ENCODE measurements around the gene IQCN. TPM values are rescaled to one million over a fixed set of nuclear protein-coding genes. Genes with fewer than 3 reads are reported as not detected.
A peak's percentile ranks its signal among the peaks of the same experiment; 100 is the strongest.

IQCN gene
- total RNA-seq, 8 experiments from 2014 or later: 0.38 to 2.8 (median 1.7) TPM

- H3K4me3 ChIP-seq: no peak overlapping the region
- 0 to 100% (median 68%) methylated on average over 1 to 8 of the region's 12 CpGs for WGBS, 10 experiments
- ATAC-seq (replicated peaks in 6 of 8): no peak
- in situ Hi-C loops (cut with MboI; ENCODE audit: low pct_unique_long_range_greater_than_20kb in 2 of 9, low sequenced_read_pairs in 9 of 9, unreplicated experiment in 9 of 9): no loop called here
- H3K4me1 ChIP-seq (replicated peaks in 1 of 2): peaks cover 25 to 30% of the 10 kb centered on the region in 2 donors
- no peak overlapping the region for H3K27ac ChIP-seq
Measured at GRCh38 chr19:18289471-18290301, 15.4 kb upstream of the IQCN start.

GRCh38 chr19:18287836-18288772 is 13.9 kb upstream of the IQCN start:
- no peak for ATAC-seq (replicated peaks in 6 of 8)
- Histone ChIP-seq H3K4me1 (replicated peaks in 1 of 2) (peaks cover 9 to 16% of the 10 kb centered on the region in 2 donors), H3K27ac (no peak overlapping the region), H3K4me3 (no peak overlapping the region)
- in situ Hi-C loops (cut with MboI; ENCODE audit: low pct_unique_long_range_greater_than_20kb in 2 of 9, low sequenced_read_pairs in 9 of 9, unreplicated experiment in 9 of 9): no loop called here
- 13 to 92% (median 68%) methylated on average over 2 to 4 of the region's 26 CpGs; no CpG with 5 or more reads in 3 of the 10 experiments for WGBS, 10 experiments

GRCh38 chr19:18286973-18287635 is 12.9 kb upstream of the IQCN start:
- no peak overlapping the region for H3K27ac ChIP-seq
- H3K4me3 ChIP-seq: no peak overlapping the region
- ATAC-seq (replicated peaks in 6 of 8): no peak
- in situ Hi-C loops (cut with MboI; ENCODE audit: low pct_unique_long_range_greater_than_20kb in 2 of 9, low sequenced_read_pairs in 9 of 9, unreplicated experiment in 9 of 9): no loop called here
- H3K4me1 ChIP-seq (replicated peaks in 1 of 2): peaks cover 13 to 19% of the 10 kb centered on the region in 2 donors
- WGBS, 10 experiments: 67 to 100% (median 88%) methylated on average over 1 to 6 of the region's 21 CpGs; no CpG with 5 or more reads in 3 of the 10 experiments

GRCh38 chr19:18284712-18285360 is 10.6 kb upstream of the IQCN start:
- H3K4me1 ChIP-seq (replicated peaks in 1 of 2): peaks cover 7 to 12% of the 10 kb centered on the region in 2 donors
- peak overlapping the region in 1 of 2 donors; percentile 36 for H3K27ac ChIP-seq
- in situ Hi-C loops (cut with MboI; ENCODE audit: low pct_unique_long_range_greater_than_20kb in 2 of 9, low sequenced_read_pairs in 9 of 9, unreplicated experiment in 9 of 9): no loop called here
- WGBS, 10 experiments: 10 to 100% (median 82%) methylated on average over 1 to 9 of the region's 12 CpGs; no CpG with 5 or more reads in 1 of the 10 experiments
- no peak for ATAC-seq (replicated peaks in 6 of 8)
- H3K4me3 ChIP-seq: no peak overlapping the region

GRCh38 chr19:18283338-18283737 is 9.1 kb upstream of the IQCN start:
- Histone ChIP-seq H3K4me1 (replicated peaks in 1 of 2) (peaks cover 12 to 19% of the 10 kb centered on the region in 2 donors), H3K4me3 (no peak overlapping the region), H3K27ac (peak overlapping the region in 1 of 2 donors; percentile 92)
- no peak for ATAC-seq (replicated peaks in 6 of 8)
- 64 to 100% (median 91%) methylated on average over 1 to 4 of the region's 5 CpGs; no CpG with 5 or more reads in 3 of the 10 experiments for WGBS, 10 experiments
- in situ Hi-C loops (cut with MboI; ENCODE audit: low pct_unique_long_range_greater_than_20kb in 2 of 9, low sequenced_read_pairs in 9 of 9, unreplicated experiment in 9 of 9): no loop called here

- no peak for ATAC-seq (replicated peaks in 6 of 8)
- WGBS, 10 experiments: 40 to 88% (median 55%) methylated on average over 1 to 2 of the region's 4 CpGs; no CpG with 5 or more reads in 5 of the 10 experiments
- Histone ChIP-seq H3K4me3 (peak overlapping the region; percentile 29 to 87 (median 75)), H3K27ac (peak overlapping the region; percentile 92 to 98), H3K4me1 (replicated peaks in 1 of 2) (peaks cover 12 to 25% of the 10 kb centered on the region in 2 donors)
- in situ Hi-C loops (cut with MboI; ENCODE audit: low pct_unique_long_range_greater_than_20kb in 2 of 9, low sequenced_read_pairs in 9 of 9, unreplicated experiment in 9 of 9): no loop called here
Measured at GRCh38 chr19:18282788-18283141, 8.5 kb upstream of the IQCN start.

GRCh38 chr19:18282021-18282787 is 8.0 kb upstream of the IQCN start:
- 19% methylated on average over 3 of the region's 27 CpGs; no CpG with 5 or more reads in 9 of the 10 experiments for WGBS, 10 experiments
- in situ Hi-C loops (cut with MboI; ENCODE audit: low pct_unique_long_range_greater_than_20kb in 2 of 9, low sequenced_read_pairs in 9 of 9, unreplicated experiment in 9 of 9): no loop called here
- Histone ChIP-seq H3K27ac (peak overlapping the region; percentile 92 to 98), H3K4me1 (replicated peaks in 1 of 2) (peaks cover 12 to 25% of the 10 kb centered on the region in 2 donors), H3K4me3 (peak overlapping the region; percentile 29 to 87 (median 75))
- peak; percentile 1 to 78 (median 72) for ATAC-seq (replicated peaks in 6 of 8)

GRCh38 chr19:18281082-18282020 is 7.1 kb upstream of the IQCN start, which contains the start of gene JUND:
TSS of gene JUND (minus strand) at chr19:18281622. CDS start at chr19:18281484, 138 bp downstream.
- peak within 1 kb of the TSS; percentile 70 to 93 (median 84) for H3K4me3 ChIP-seq
- peaks cover 12 to 25% of the 10 kb centered on the region in 2 donors for H3K4me1 ChIP-seq (replicated peaks in 1 of 2)
- in situ Hi-C loops (cut with MboI; ENCODE audit: low pct_unique_long_range_greater_than_20kb in 2 of 9, low sequenced_read_pairs in 9 of 9, unreplicated experiment in 9 of 9): no loop called here
- peak; percentile 51 to 82 (median 77) for ATAC-seq (replicated peaks in 6 of 8)
- no CpG with 5 or more reads among the region's 138 CpGs for WGBS, 10 experiments
- peak within 1 kb of the TSS; percentile 94 to 98 for H3K27ac ChIP-seq

- ATAC-seq (replicated peaks in 6 of 8): peak in 5 of 8 experiments; percentile 1 to 9 (median 2)
- peak overlapping the region; percentile 87 to 94 for H3K27ac ChIP-seq
- H3K4me1 ChIP-seq (replicated peaks in 1 of 2): peaks cover 12 to 25% of the 10 kb centered on the region in 2 donors
- H3K4me3 ChIP-seq: peak overlapping the region; percentile 70 to 93 (median 84)
- WGBS, 10 experiments: no CpG with 5 or more reads among the region's 111 CpGs
- in situ Hi-C loops (cut with MboI; ENCODE audit: low pct_unique_long_range_greater_than_20kb in 2 of 9, low sequenced_read_pairs in 9 of 9, unreplicated experiment in 9 of 9): no loop called here
Measured at GRCh38 chr19:18280247-18281081, 6.2 kb upstream of the IQCN start.
